H1 (cell line): ENCODE results near the gene TFR2. TPM values are rescaled to one million over a fixed set of nuclear protein-coding genes. Genes with fewer than 3 reads are reported as not detected.

Experiments used
- ASH2L ChIP-seq: fragments of 200-600, 300-600 bp; sonication (generic); IDR thresholded peaks from one replicate; pipeline ENCODE4 v1.7.1; 2017; ENCODE audit warnings: low read length
- CREB1 ChIP-seq: IDR thresholded peaks from 2 replicates; pipeline ENCODE4 v1.6.1; 2012; ENCODE audit warnings: inconsistent platforms
- EGR1 ChIP-seq: IDR thresholded peaks from 2 replicates; pipeline ENCODE4 v1.6.1; 2011; ENCODE audit warnings: low read depth, low read length, borderline replicate concordance
- EP300 ChIP-seq, 2 experiments: IDR thresholded peaks; 1 replicate in 1 of 2; 2 replicates in 1 of 2; pipeline ENCODE4 v1.6.1; 2011 to 2012; ENCODE audit warnings: low read depth in 2 of 2, low read length in 2 of 2, mild to moderate bottlenecking in 2 of 2, borderline replicate concordance in 1 of 2, inconsistent platforms in 1 of 2, moderate library complexity in 1 of 2
- HDAC2 ChIP-seq, 2 experiments: fragments of 300-600 bp in 1 of 2; sonication (generic) in 1 of 2; IDR thresholded peaks; 2 replicates each; pipeline ENCODE4 v1.6.1; 2011 to 2012; ENCODE audit warnings: low read depth in 2 of 2, low read length in 2 of 2, mild to moderate bottlenecking in 2 of 2, moderate library complexity in 2 of 2, borderline replicate concordance in 1 of 2, inconsistent platforms in 1 of 2
- POLR2A ChIP-seq, 2 experiments: IDR thresholded peaks; 1 replicate in 1 of 2; 2 replicates in 1 of 2; pipeline ENCODE4 v1.6.1; 2011; ENCODE audit warnings: low read depth in 2 of 2, low read length in 2 of 2, mild to moderate bottlenecking in 2 of 2; ENCODE audit errors: control extremely low read depth in 1 of 2
- POLR2AphosphoS5 ChIP-seq: IDR thresholded peaks from 2 replicates; pipeline ENCODE4 v1.6.1; 2011; ENCODE audit warnings: low read depth, low read length
- SAP30 ChIP-seq: fragments of 300-600 bp; sonication (generic); IDR thresholded peaks from 2 replicates; pipeline ENCODE4 v1.7.1; 2012; ENCODE audit warnings: low read length, moderate library complexity, mild to moderate bottlenecking, inconsistent platforms; ENCODE audit not compliant: insufficient read depth, insufficient replicate concordance
- SUZ12 ChIP-seq: fragments of 200-600 bp; sonication (generic); IDR thresholded peaks from 2 replicates; pipeline ENCODE4 v1.6.1; 2012; ENCODE audit warnings: mild to moderate bottlenecking, inconsistent platforms, low read length, moderate library complexity, mixed read lengths
- TAF1 ChIP-seq: IDR thresholded peaks from 2 replicates; pipeline ENCODE4 v1.6.1; 2011; ENCODE audit warnings: mild to moderate bottlenecking, low read depth, low read length
- TAF7 ChIP-seq: optimal IDR thresholded peaks from 2 replicates; pipeline ENCODE3; 2011; ENCODE audit warnings: low read depth, mild to moderate bottlenecking, inconsistent platforms, low read length, moderate library complexity, borderline replicate concordance
- polyA plus RNA-seq, 7 experiments: library from polyadenylated mRNA; depleted of rRNA in 3 of 7; stranded (reverse) in 5 of 7; unstranded in 2 of 7; fragments of >200 nt in 5 of 7; fragments of 200-250 nt in 2 of 7; gene quantifications; 1 replicate in 5 of 7; 2 replicates in 1 of 7; 4 replicates in 1 of 7; pipeline versions ENCODE4 v1.2.1 to v1.2.3, GENCODE V29; 2011 to 2013; ENCODE audit warnings: missing spikeins in 2 of 7, mixed read lengths in 2 of 7
- total RNA-seq: library from RNA; stranded (reverse); fragmentation: NEBNext Ultra II Directional; extraction: Animal tissue kit (Norgen Biotek cat#: 25700); gene quantifications from 2 replicates; pipeline ENCODE4 v1.2.1, GENCODE V29; 2021

Gene TFR2
- total and polyA plus RNA-seq, 2 of the 8 experiments (the other 6 are each of a cell fraction or from before 2014, with no cell fraction given) = 4.6 to 5.7 TPM

GRCh38 chr7:100585511-100586265, 55.7 kb downstream of the TFR2 start, which contains the start of gene LRCH4 (continued):
- peak; percentile 91 for TF ChIP-seq TAF7
- peak; percentile 12 for TF ChIP-seq SAP30
- TF ChIP-seq HDAC2 (IDR thresholded peaks at IDR 0.05; ENCODE audit: borderline replicate concordance in 1 of 2, low read depth in 2 of 2, low read length in 2 of 2) = peak in 1 of 2 experiments; percentile 69; a peak in 1 of 4 replicates
- TF ChIP-seq POLR2AphosphoS5 = peak; percentile 61; the same call in 1 of the 2 replicates
- TF ChIP-seq CREB1 = peak; percentile 91; the same call in 1 of the 2 replicates
- peak; percentile 89 for TF ChIP-seq TAF1
- peak; percentile 54; the same call in 1 of the 2 replicates for TF ChIP-seq EGR1
- peak; percentile 84 for TF ChIP-seq ASH2L
- TF ChIP-seq POLR2A (IDR thresholded peaks at IDR 0.05; ENCODE audit: control extremely low read depth in 1 of 2, low read depth in 2 of 2, low read length in 2 of 2) = peak in 1 of 2 experiments; percentile 95; a peak in 2 of 3 replicates
- TF ChIP-seq SUZ12 = no peak
- peak in 1 of 2 experiments; percentile 60; a peak in 1 of 3 replicates for TF ChIP-seq EP300 (IDR thresholded peaks at IDR 0.05; ENCODE audit: borderline replicate concordance in 1 of 2, low read depth in 2 of 2, low read length in 2 of 2)
- TF ChIP-seq, all 59 proteins: peak for 15
